GM12892 (cell line): ENCODE data around the gene TTC27.
"Not testable (repeated sequence)": the region's sequence is repeated elsewhere in the genome, so short reads cannot be mapped to it uniquely, and the experiment has no call there.

Source experiments
- DNase-seq: peaks from one replicate; pipeline ENCODE4 v3.0.0; 2011; ENCODE audit not compliant: insufficient read length
- FAIRE-seq: peaks from 2 replicates; lab custom pipeline; 2011; peaks lifted over from hg19 to GRCh38; lab: Jason Lieb, UNC
- POLR2A ChIP-seq: IDR thresholded peaks from 2 replicates; pipeline ENCODE4 v1.6.1; 2011; ENCODE audit warnings: low read depth, low read length, control low read depth
- POLR2AphosphoS5 ChIP-seq: IDR thresholded peaks from 2 replicates; pipeline ENCODE4 v1.6.1; 2011; ENCODE audit warnings: low read depth, low read length, control low read depth
- TAF1 ChIP-seq: IDR thresholded peaks from 2 replicates; pipeline ENCODE4 v1.6.1; 2011; ENCODE audit warnings: low read depth, mild to moderate bottlenecking, control low read depth, low read length, borderline replicate concordance

TTC27 gene

GRCh38 chr2:32632089-32632488, 4.2 kb downstream of the TTC27 start:
- TF ChIP-seq POLR2AphosphoS5 = no peak
- TF ChIP-seq POLR2A = no peak
- no peak for FAIRE-seq
- no peak for DNase-seq

GRCh38 chr2:32633040-32633439, 5.2 kb downstream of the TTC27 start:
- DNase-seq = no peak
- no peak for FAIRE-seq
- no peak for TF ChIP-seq TAF1
- no peak for TF ChIP-seq POLR2A
- no peak for TF ChIP-seq POLR2AphosphoS5

- not testable (repeated sequence) for DNase-seq, FAIRE-seq
Observed at GRCh38 chr2:32638548-32638947, 10.7 kb downstream of the TTC27 start.

GRCh38 chr2:32641180-32641579, 13.3 kb downstream of the TTC27 start:
- FAIRE-seq = no peak
- TF ChIP-seq POLR2A (no peak), TAF1 (no peak)
- DNase-seq = no peak

- no peak for TF ChIP-seq POLR2AphosphoS5
- no peak for TF ChIP-seq POLR2A
- TF ChIP-seq TAF1 = no peak
- DNase-seq (no peak), FAIRE-seq (no peak)
Observed at GRCh38 chr2:32647180-32647651, 19.4 kb downstream of the TTC27 start.

GRCh38 chr2:32652555-32653209, 24.8 kb downstream of the TTC27 start:
- FAIRE-seq (no peak), DNase-seq (no peak)
- TF ChIP-seq POLR2A = no peak
- TF ChIP-seq POLR2AphosphoS5 = no peak
- TF ChIP-seq TAF1 = no peak

- no peak for FAIRE-seq
- TF ChIP-seq POLR2A = no peak
- TF ChIP-seq TAF1 = no peak
- TF ChIP-seq POLR2AphosphoS5 = no peak
- no peak for DNase-seq
Observed at GRCh38 chr2:32656069-32656468, 28.2 kb downstream of the TTC27 start.

GRCh38 chr2:32663864-32664263, 36.0 kb downstream of the TTC27 start:
- DNase-seq = no peak
- FAIRE-seq = no peak

GRCh38 chr2:32666704-32667103, 38.9 kb downstream of the TTC27 start:
- TF ChIP-seq POLR2A = no peak
- no peak for TF ChIP-seq POLR2AphosphoS5
- TF ChIP-seq TAF1 = no peak
- FAIRE-seq (no peak), DNase-seq (no peak)

More at GRCh38 chr2:32663864-32664263, 36.0 kb downstream of the TTC27 start:
- TF ChIP-seq TAF1 (no peak), POLR2A (no peak), POLR2AphosphoS5 (no peak)

GRCh38 chr2:32668254-32668653, 40.4 kb downstream of the TTC27 start:
- DNase-seq (no peak), FAIRE-seq (no peak)
- no peak for TF ChIP-seq POLR2AphosphoS5
- no peak for TF ChIP-seq POLR2A
- TF ChIP-seq TAF1 = no peak

- no peak for FAIRE-seq
- no peak for DNase-seq
- no peak for TF ChIP-seq POLR2A
- TF ChIP-seq POLR2AphosphoS5 = no peak
- TF ChIP-seq TAF1 = no peak
Observed at GRCh38 chr2:32671885-32672533, 44.2 kb downstream of the TTC27 start.

- TF ChIP-seq POLR2A (no peak), POLR2AphosphoS5 (no peak), TAF1 (no peak)
- no peak for DNase-seq
- FAIRE-seq = no peak
Observed at GRCh38 chr2:32678825-32679224, 51.0 kb downstream of the TTC27 start.

- no peak for DNase-seq
- TF ChIP-seq TAF1 = no peak
- TF ChIP-seq POLR2A = no peak
- no peak for TF ChIP-seq POLR2AphosphoS5
- FAIRE-seq = no peak
Observed at GRCh38 chr2:32680942-32681341, 53.1 kb downstream of the TTC27 start.
